NCI-H2107 (cell line): ENCODE results near the gene GSE1.
A peak's percentile ranks its signal among the peaks of the same experiment; 100 is the strongest.

Source experiments
- DNase-seq: peaks from one replicate; lab custom pipeline; 2025; lab: John Stamatoyannopoulos, UW

GSE1 gene

GRCh38 chr16:85681255-85681654, 68.1 kb downstream of the GSE1 start:
- no peak for DNase-seq

GRCh38 chr16:85682516-85682915, 69.4 kb downstream of the GSE1 start:
- no peak for DNase-seq

- DNase-seq, result no peak
These were observed 70.2 kb downstream of the GSE1 start for GRCh38 chr16:85683363-85683762.

DNA sequence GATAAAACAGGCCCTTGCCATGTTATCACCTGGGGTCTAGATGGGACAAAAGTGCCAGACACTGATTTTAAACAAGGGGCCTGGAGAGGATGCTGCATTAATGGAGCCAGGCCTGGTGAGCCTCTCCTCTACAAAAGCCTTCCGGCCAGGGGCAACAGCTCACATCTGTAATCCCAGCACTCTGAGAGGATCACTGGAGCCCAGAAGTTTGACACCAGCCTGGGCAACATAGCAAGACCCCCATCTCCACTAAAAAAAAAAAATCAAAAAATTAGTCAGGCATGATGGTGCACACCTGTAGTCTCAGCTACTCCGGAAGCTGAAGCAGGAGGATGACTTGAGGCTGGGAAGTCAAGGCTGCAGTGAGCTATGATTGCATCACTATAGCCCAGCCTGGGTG, 72.1 kb downstream of the GSE1 start:
- DNase-seq, result no peak

DNA sequence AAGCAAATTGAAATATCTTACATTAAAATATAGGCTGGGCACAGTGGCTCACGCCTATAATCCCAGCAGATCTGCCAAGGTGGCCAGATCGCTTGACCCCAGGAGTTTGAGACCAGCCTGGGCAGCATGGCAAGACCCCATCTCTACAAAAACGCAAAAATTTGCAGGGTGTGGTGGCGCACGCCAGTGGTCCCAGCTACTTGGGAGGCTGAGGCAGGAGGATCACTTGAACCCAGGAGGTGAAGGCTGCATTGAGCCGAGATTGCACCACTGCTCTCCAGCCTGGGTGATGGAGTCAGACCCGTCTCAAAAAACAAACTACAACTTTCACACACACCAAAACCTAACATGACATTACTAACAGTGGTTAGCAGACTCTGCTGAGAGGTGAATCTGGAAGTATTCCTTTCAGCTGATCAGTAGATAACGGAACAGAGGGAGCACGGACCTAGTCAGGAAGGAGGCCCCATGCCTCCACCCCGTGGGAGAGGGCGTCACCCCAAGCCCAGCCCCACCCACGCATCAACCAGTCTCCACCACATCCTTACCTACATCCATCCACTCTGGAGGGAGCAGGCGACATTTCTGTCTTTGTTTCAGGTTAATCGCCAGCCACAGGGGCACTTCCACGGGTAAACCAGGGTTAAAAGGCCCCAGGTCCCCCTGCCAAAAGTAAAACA, 73.9 kb downstream of the GSE1 start:
- DNase-seq, result no peak

- no peak for DNase-seq
These were observed 74.7 kb downstream of the GSE1 start for GRCh38 chr16:85687651-85688471.

- peak; percentile 77 for DNase-seq
These were observed 75.6 kb downstream of the GSE1 start, which contains the start of gene GINS2 for GRCh38 chr16:85688586-85689284. GINS2 (minus strand) TSS chr16:85688954; CDS start chr16:85688898, 56 bp downstream.

DNA sequence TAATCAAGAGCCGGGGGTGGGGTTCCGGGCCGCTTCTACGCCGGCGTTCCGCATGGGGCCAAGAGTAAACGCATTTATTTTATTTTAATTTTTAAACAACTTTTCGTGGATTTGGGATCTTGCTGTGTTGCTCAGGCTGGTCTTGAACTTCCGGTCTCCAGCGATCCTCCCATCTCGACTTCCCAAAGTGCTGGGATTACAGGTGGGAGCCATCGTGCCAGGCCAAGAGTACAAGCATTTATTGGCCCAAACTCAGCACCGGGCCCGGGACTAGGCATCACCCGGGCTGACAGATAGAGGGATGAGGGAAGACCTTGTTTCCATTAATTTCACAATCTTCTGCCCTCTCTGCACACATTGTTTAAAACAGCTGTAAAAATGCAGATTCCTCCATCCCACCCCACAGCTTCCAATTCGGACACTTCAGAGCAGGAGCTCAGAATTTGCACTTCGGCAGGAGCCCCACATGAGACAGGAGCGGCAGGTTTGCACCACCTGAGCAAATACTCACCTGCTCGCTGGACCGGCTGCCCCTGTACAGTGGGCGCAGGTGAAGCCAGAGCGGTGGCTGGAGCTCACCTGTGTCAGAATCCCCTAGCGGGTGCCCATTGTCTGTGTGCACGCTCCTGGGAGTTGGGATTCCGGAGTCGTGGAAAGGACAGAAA, 76.3 kb downstream of the GSE1 start:
- no peak for DNase-seq

GRCh38 chr16:85689950-85690320, 76.8 kb downstream of the GSE1 start:
- DNase-seq, result no peak

- no peak for DNase-seq
These were observed 77.4 kb downstream of the GSE1 start for GRCh38 chr16:85690469-85691064.

- DNase-seq, result no peak
These were observed 82.3 kb downstream of the GSE1 start for GRCh38 chr16:85695196-85696128.

DNA sequence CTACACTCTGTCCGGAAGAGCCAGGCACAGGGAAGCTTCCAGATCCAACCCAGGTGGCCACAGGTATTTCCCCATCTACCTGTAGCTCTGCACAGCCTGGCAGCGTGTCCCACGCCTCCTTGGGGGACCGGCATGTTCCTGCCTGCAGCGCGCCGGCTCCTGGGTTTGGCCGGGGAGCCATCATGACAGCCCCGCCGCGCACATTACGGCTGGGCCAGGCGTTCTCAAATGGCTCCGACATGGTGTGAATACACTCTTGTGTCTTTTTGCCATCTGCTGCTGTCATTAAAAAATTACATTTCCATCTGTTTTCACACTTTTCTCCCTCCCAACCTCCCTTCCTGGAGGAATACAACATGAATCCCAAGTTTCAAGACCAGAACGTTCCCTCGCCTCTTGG, 83.7 kb downstream of the GSE1 start:
- DNase-seq, result no peak

GRCh38 chr16:85697431-85697830, 84.3 kb downstream of the GSE1 start:
- no peak for DNase-seq

DNA sequence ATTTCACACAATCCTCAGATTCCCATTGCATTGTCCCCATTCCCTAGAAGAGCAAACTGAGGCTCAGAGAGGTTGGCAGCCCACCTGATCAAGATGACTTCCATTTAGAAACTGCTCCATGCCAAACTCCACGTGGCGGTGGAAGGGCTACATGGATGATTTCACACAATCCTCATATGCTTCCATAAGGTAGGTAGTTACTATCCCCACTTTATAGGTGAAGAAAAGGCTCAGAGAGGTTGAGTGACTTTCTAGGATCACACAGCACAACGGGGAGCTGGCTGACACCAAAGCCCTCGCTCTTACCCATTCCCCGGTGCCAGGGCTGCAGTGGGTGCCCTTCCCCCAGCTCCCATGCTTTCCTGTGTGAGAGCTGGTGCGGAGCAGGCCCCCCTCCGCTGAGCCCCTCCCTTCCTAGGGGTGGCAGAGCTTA, 85.4 kb downstream of the GSE1 start:
- DNase-seq, result no peak

GRCh38 chr16:85698935-85699558, 85.9 kb downstream of the GSE1 start:
- no peak for DNase-seq

DNA sequence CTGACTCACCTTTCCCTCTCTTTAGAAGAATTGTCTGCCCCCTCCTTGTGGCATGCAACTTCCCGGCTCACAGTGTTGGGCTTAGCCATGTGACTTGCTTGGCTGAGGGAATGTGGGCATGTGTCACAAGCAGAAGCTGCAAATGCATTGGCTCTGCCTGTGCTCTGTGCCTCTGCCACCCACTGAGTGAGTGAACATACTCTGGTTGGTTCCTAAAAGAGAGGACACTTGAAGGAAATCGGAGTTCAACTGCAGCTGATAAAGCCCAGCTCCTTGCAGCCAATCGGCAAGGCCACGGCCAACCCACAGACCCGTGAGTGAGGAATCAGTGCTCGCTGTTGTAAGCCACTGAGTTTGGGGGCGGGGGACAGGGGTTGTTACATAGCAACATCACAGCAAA, 86.5 kb downstream of the GSE1 start:
- no peak for DNase-seq

DNA sequence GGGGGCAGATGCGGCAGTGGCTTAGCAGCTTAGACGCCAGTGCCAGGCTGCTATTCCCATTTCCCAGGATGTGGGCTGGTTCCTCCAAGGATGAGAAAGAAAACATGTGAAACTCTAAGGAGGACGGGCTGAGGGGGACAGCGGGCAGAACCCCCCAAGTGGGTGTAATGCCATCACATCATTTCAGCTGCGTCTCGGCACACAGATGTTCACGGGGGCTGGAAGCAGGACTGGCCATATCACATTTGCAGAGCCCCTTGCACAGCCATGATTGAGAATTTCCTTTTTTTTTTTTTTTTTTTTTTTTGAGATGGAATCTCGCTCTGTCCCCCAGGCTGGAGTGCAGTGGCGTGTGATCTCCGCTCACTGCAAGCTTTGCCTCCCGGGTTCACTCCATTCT, 90.9 kb downstream of the GSE1 start:
- no peak for DNase-seq

GRCh38 chr16:85704900-85705846, 92.1 kb downstream of the GSE1 start:
- no peak for DNase-seq

- no peak for DNase-seq
These were observed 93.4 kb downstream of the GSE1 start for GRCh38 chr16:85706449-85707034.
